Activated naive CD4-positive, alpha-beta T cell treated with anti-CD3 and anti-CD28 coated beads, Interleukin-2, amount 50 U/mL, for 16 hours (primary cell): ENCODE results near the gene POLR2A.

Source experiments
- DNase-seq: peaks from one replicate; pipeline ENCODE4 v3.0.0-alpha.2; 2020

The POLR2A gene

DNA sequence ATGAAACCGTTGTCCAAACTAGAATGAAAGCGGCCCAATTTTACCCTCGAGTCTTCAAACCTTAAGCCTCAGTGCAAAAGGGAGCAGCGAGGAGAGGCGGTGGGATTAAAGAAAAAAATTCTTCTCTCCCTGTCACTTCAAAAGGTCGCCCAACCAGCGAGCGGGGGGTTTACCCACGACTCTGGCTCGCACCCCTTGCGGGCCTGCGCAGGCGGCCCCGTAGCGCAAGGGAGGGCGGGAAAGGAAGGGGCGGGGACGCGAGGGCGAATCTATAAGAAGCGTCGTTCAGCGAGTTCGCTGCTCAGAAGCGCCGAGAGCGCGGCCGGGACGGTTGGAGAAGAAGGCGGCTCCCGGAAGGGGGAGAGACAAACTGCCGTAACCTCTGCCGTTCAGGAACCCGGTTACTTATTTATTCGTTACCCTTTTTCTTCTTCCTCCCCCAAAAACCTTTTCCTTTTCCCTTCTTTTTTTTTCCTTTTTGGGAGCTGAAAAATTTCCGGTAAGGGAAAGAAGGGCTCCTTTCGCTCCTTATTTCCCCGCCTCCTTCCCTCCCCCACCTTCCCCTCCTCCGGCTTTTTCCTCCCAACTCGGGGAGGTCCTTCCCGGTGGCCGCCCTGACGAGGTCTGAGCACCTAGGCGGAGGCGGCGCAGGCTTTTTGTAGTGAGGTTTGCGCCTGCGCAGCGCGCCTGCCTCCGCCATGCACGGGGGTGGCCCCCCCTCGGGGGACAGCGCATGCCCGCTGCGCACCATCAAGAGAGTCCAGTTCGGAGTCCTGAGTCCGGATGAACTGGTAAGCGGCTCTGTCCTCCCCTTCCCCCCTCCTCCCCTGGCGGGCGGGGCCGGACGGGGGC, at the start of gene POLR2A:
Gene POLR2A (plus strand): TSS at position 300 of the 852 bp plus-strand sequence.
- DNase-seq = peak; percentile 96

DNA sequence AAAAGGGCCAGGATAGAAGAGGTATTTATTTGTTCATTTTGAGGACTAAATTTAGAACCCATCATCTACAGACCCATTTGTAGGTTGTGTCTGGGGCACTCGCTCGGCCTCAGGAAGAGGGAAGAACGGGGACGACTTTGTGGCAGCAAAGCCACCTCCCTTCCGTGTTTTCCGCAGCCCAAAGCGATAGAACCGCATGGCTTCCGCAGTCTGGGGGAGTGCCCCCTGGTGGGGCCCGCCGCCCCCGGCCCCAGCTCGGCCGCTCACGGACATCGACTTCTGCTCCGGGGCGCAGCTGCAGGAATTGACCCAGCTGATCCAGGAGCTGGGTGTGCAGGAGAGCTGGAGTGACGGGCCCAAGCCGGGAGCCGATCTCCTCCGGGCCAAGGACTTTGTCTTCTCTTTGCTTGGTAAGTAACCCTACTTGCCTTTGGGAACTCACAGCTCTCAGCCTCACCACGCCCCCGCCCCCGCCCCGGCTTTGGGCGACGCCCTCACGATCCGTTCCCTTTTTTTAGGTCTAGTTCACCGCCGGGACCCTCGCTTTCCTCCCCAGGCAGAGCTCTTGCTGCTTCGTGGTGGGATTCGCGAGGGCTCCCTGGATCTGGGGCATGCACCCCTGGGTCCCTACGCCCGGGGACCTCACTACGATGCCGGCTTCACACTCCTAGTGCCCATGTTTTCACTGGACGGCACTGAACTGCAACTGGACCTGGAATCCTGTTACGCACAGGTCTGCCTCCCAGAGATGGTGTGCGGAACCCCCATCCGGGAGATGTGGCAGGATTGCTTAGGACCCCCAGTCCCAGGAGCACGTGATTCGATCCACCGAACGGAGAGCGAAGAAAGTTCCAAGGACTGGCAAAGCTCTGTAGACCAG, 48.2 kb upstream of the POLR2A start:
- DNase-seq = peak; percentile 56

DNA sequence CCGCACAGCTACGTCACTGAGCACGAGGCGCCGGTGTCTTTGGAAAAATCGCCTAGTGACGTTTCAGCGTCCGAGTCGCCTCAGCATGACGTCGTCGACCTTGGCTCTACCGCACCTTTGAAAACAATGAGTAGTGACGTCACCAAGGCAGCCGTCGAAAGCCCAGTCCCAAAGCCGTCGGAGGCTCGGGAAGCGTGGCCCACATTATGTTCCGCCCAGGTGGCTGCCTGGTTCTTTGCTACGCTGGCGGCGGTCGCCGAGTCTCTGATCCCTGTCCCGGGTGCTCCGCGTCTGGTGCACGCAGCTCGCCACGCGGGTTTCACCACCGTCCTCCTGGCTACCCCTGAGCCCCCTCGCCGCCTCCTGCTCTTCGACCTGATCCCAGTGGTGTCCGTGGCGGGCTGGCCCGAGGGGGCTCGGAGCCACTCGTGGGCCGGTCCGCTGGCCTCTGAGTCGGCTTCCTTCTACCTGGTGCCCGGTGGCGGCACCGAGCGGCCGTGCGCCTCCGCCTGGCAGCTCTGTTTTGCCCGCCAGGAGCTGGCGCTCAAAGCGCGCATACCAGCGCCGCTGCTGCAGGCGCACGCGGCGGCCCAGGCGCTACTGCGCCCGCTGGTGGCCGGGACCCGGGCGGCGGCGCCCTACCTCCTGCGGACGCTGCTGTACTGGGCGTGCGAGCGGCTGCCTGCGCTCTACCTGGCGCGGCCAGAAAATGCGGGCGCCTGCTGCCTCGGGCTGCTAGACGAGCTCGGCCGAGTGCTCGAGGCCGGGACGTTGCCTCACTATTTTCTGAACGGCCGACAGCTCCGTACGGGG, 47.4 kb upstream of the POLR2A start:
- DNase-seq = peak; percentile 85

DNA sequence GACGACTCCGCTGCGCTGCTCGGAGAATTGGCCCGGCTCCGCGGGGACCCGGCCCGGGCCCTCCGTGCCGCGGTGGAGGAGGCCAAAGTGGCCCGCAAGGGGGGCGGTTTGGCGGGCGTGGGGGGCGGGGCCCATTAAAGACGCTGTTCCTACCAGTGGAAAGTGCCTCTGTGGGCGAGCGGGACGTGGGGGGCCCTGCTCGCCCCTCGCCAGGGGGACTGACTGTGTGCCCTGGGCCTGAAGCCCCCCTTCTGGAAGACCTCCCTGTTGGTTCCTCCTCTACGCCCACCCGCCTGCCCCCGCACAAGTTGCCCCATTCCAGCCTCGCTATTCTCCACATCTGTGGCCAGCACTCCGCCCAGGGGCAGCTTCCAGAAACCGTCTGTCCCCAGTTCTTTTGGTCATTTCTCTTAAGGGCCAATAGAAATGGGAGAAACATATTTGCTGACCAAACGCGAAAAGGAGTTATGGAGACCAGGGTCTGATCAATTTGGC, 46.8 kb upstream of the POLR2A start:
- no peak for DNase-seq

DNA sequence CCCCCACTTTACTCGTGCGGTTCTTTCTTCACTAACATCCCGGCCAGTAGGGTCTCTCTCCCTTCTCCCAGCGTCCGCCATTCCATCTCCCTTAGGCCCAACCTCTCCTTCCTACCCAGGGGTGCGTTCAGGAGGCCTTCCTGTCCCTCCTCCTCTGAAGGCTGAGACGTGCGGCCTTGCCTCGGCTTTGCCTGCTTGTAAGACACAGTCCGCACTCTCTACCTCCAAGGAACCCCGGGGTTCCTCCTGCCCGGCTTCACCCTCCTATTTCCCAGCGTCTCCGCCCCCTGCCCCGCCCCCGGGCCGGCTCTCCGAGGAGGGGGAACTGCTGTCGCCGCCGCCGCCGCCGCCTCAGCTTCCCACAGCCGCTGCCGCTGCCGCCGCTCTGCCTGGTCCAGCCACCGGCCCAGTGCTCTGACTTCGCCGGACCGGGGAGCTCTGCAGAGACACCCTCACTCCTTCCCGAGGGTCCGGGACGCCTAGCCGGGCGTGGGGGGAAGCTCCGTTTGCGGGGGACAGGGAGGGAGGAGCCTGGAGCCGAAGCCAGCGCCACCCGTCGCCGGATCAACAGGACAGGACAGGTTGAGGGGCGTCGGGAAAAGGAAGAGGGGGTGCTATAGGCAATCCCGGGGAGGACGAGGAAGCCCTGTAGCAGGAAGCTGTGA, 46.1 kb upstream of the POLR2A start:
- peak; percentile 74 for DNase-seq

DNA sequence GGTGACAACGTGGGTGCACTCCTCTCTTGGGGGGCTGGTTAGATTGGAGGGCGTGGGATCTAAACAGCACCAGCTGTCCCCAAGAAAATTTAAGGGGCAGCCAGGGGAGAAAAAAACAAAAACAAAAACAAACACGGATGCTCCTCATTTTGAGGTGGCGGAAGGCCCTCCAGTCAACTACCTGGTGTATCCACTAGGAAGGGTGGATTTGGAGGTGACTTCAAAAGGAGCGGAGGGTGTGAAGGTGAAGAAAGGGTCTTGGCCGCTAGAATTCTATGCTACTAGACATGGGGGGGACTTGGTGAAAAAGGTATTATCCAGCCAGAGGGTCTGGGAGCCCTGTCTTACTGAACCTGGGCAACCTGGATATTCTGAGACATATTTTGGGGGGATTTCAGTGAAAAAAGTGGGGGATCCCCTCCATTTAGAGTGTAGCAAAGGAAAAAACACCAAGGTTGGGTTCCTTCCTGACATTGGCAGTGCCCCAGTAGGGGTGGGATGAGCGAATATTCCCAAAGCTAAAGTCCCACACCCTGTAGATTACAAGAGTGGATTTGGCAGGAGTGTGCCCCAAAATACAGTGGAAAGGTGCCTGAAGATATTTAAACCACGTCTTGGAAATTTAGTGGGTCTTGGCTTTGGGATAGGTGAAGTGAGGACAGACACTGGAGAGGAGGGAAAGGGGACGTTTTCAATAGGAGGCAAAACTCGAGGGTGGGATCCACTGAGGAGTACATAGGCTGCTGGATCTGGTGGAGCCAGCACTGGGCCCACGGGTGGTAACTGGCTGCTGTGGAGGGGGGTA, 45.3 kb upstream of the POLR2A start:
- DNase-seq = no peak

DNA sequence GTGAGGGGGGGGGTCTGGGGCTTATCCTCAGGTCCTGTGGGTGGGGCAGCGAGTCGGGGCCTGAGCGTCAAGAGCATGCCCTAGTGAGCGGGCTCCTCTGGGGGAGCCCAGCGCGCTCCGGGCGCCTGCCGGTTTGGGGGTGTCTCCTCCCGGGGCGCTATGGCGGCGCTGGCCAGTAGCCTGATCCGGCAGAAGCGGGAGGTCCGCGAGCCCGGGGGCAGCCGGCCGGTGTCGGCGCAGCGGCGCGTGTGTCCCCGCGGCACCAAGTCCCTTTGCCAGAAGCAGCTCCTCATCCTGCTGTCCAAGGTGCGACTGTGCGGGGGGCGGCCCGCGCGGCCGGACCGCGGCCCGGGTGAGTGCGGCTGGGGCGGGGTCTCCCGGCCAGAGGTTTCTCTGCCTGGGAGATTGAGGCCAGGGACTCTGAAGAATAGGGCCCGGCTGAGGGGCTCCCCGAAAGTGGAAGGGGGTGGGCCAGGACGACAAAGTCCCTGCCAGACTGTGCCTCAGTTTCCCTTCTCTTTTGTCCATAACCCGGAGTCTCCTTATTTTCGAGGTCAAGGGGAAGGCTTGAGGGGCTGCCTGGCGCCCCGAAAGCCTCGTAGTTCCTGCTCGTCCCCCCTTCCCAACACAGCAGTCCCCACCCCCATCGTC, 44.6 kb upstream of the POLR2A start, which contains the start of gene FGF11:
Gene FGF11 (plus strand): TSS at position 51 of the 651 bp plus-strand sequence. CDS start 109 bp downstream, at position 160.
- no peak for DNase-seq

DNA sequence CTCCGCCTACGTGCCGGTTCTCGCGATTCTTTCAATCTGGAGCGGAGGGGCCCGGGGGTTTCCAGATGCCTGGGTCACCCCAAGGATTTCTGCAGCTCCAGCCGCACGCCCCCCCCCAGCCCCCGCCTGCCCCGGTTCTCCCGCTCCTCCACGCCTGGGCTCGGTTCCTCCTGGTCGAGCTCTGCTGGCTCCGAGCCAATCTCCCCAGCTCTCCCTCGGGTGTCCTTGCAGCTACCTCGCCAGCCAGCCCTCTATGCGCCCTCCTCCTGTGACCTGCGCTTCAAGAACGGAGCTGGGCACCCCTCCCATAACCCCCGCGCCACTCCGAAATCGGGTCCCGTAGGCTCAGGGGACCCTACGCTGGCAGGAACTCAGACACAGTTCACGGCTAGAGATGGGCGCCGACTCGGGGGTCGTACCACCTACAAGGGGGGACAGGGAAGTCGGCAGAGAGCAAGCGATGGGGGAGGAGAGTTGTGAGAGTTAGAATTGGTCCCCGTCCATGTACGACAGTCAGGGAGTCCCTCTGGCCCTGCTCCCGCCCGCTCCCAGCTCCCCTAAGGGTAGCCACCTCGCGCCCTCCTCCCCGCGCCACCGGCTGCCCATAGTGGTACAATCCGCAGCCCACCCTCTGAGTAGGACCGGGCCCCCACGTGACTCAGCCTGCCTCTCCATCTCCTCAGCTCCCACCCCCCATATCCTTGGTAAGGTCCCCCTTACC, 43.9 kb upstream of the POLR2A start:
- DNase-seq = peak; percentile 28

DNA sequence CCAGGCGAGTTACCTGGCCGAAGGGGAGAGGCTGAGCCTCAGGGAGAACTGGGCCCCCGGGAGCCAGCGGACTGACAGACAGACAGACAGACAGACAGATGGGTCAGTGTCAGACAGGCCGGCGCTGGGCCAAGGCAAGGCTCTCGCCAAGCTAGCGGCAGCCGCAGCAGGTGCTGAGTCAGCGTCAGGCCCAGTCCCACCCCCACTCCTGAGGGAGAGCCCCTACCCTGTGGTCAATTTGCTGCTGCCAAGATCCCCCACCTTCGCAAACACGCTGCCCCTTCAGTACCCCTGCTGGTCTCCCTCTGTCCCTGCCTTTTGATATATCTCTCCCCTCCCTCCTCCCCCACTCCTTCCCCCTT, 43.4 kb upstream of the POLR2A start:
- DNase-seq = no peak

DNA sequence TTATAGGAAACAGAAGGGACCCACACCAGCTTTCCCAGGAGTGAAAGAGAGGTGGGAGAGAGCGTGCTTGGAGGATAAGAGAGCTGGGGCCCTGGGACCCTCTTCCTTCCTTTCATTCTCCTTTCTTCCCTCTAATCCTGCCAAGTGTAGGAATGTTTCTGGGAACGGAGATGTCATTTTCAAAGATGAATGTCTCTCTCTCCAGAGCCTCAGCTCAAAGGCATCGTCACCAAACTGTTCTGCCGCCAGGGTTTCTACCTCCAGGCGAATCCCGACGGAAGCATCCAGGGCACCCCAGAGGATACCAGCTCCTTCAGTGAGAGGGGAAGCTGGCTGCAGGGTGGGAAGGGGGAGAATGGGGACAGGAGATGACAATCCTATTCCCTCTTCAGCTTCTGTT, 42.9 kb upstream of the POLR2A start:
- no peak for DNase-seq

DNA sequence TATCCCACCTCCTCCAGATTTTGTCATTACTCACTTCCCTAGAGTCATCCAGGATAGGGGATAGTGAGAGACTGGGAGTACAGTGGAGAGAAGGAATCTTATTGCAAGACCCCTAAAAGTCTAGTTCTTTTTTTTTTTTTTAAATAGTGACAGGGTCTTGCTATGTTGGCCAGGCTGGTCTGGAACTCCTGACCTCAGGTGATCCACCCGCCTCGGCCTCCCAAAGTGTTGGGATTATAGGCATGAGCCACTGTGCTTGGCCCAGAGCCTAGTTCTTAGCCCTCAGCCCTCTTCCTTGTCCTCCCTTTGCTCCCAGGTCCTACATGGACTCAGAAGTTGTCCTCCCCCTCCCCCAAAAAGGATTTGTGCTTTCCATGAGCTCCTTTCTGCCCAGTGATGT, 42.0 kb upstream of the POLR2A start:
- DNase-seq = no peak

DNA sequence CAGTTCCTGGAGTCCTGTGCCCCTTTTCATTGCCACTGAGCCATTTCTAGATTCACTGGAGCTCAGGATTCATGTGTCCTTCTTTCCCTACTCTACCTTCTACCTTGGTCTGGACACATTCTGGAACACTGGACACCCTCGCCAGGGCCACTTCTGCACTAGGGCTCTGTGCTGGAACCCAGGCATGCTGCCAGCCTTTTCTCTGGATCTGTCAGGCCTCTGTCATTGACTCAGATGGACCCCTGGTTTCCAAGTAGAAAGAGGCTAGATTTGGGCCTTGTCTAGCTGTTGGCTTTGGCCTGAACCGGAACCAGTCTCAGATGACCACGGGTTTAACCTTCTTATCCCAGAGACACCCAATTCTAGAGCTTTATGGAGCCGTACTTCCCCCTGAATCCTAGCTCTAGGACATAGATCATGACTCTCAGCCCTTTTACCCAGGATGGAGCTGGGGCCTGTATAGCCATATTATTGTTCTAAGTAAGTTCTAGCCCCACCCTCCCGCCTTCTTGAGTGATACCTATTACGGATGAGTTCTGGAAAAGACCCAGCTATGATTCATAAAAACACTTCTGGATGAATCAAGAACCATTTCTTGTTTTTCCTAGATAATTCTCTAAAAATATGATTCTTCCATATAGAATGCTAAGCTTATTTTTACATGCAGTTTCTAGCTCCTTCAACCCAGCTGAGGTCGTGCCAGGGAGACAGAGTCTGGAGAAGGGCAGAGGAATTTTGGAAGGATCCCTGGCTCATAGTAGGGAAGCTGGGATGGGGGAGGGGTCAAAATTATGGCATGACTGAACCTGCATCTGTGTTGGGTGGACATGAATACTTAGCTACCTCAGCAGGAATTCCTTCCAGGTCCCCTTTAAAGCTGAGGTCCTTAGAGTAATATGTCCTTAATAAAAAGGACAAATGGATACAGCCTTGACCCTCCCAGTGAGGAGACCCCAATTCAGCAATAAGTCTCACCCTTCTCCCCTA, 40.4 kb upstream of the POLR2A start:
- no peak for DNase-seq

DNA sequence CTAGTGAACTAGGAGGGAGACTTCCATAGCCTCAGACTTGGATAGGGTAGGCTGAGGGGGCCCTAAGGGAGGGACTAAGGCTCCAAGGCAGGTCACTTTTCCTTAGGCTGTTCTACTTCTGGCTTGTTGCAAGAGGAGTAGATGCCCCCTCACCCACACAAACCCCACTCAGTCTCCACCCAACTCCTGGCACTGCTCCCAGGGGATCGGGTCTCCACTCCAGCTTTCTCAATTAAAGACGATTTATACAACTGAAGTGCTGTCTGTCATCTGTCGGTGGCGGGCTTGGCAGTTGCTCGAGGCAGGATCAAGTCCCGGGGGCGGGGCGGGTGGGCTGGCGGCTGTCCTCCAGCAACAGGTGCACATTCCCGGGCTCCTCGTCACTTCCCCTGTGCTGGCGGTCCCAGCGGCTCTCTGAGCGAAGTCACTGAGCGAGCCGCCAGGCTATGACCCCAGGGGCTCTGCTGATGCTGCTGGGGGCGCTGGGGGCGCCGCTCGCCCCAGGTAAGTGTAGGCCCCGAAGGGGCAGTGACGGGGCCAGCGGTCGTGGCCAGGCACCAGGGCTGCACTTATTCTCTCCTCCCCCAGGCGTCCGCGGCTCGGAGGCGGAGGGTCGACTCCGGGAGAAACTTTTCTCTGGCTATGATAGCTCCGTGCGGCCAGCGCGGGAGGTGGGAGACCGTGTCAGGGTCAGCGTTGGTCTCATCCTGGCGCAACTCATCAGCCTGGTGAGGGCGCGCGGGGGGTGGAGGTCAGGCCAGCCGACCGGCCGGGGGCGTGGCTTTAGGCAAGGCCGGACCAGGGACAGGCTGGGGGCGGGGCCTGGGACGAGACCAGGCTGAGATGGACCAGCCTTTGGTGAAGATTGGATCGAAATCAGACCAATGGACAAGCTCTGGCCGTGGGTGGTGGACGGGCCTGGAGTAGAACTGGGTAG, 39.2 kb upstream of the POLR2A start, which contains the start of gene CHRNB1:
Gene CHRNB1 (plus strand): TSS at position 380 of the 937 bp plus-strand sequence. CDS start 67 bp downstream, at position 447.
- no peak for DNase-seq

DNA sequence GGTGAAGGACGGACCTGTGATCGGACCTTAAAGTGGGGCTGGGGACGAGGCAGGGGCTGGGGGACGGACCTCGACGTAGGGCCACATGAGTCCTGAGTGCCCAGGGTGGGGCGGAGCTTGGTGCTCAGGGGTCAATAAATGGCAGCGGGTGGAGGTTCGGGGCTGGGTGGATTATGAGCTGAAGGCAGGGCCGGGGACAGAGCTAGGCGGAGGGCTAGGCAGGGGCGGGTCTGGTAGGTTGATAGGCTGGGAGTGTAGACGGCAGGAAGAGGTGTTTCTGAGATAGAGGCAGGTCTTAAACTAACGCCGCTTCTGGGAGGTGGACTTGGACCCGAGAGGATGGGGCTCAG, 38.6 kb upstream of the POLR2A start:
- peak; percentile 30 for DNase-seq

DNA sequence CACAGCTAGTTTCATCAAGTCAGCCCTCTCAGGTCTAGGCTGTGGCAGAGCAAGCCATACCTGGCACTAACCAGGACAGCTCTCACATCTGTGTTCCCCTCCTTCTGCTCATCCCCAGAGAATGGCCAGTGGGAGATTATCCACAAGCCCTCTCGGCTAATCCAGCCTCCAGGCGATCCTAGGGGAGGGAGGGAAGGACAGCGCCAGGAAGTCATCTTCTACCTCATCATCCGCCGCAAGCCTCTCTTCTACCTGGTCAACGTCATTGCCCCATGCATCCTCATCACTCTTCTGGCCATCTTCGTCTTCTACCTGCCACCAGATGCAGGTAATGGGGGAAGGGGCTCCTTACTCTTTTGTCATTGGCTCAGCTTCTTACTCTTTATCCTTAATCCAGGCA, 35.7 kb upstream of the POLR2A start:
- DNase-seq = no peak

DNA sequence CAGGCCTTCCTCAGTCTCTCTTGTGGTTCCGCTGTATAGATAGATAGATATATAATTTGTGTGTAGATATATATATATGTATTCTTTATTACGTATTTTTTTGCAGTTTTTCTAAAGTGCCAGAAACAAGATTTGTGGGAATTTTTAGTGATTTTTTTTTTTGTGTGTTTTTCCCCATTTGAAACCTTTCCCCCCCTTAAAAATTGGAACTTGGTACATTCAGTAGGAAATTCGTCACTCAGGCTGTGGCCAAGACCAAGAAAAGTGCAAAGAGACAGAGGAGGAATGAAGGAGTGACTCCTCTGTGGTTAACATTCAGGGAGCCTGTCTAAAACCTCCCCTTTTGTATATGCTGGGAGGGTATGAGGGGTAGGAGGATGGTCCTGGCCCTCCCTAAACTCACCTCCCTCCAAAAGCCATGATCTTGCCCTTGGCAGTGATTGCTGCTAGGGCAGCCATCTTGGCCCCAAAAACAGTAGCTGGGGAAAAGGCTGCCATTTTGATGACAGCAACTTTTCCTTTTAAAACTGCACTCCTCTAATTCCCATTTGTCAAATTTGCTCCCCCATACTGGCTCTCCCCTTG, 24.1 kb upstream of the POLR2A start:
- no peak for DNase-seq
